ENCODE measurements around the gene TNIP2.

DNA sequence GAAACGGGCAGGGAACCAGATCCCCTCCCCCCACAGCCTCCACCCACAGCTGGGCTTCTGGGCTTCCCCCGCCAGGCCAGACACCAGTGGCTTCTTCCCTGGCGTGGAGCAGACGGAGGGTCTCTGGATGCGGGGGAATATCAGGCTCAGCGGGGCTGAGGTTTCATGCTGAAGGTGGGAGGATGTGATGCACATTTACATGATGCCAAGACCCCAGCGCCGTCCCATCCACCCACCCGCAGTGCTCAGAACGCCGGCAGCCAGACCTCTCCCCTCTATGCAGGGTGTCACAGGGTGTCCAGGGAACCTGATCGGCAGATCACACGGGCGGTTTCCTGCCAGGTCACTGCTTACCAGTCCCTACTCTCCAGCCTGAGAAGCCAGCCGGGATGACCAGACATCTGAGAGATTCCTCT, 12.8 kb upstream of the TNIP2 start:
- TF ChIP-seq EZH2 (IDR thresholded peaks at IDR 0.05), result no peak
- no peak for TF ChIP-seq POLR2AphosphoS5 (IDR thresholded peaks at IDR 0.05; ENCODE audit: borderline replicate concordance, low read depth, low read length)
